Measurements from ENCODE around the gene PPFIBP2.

GRCh38 chr11:7534042-7534378, 20.2 kb downstream of the PPFIBP2 start:
- TF ChIP-seq POLR2AphosphoS5 (IDR thresholded peaks at IDR 0.05; ENCODE audit: low read length) (no peak), ZZZ3 (IDR thresholded peaks at IDR 0.05; ENCODE audit: control insufficient read depth, insufficient read length, low read depth) (no peak), RB1 (IDR thresholded peaks at IDR 0.05; ENCODE audit: borderline replicate concordance) (no peak), CTCF (IDR thresholded peaks at IDR 0.05 in 2 of 3, conservative IDR thresholded peaks at IDR 0.05 in 1 of 3; ENCODE audit: control insufficient read depth in 2 of 3, extremely low read depth in 1 of 3, insufficient read depth in 1 of 3, low read depth in 3 of 3, low read length in 3 of 3) (no peak), RFX5 (IDR thresholded peaks at IDR 0.05; ENCODE audit: low read depth, low read length) (no peak), POLR2A (IDR thresholded peaks at IDR 0.05; ENCODE audit: low read depth, low read length) (no peak), ZNF24 (IDR thresholded peaks at IDR 0.05) (no peak), ZBTB33 (IDR thresholded peaks at IDR 0.05) (no peak)

All from GM12878 (cell line).